ENCODE results near the gene SEC22A.

DNA sequence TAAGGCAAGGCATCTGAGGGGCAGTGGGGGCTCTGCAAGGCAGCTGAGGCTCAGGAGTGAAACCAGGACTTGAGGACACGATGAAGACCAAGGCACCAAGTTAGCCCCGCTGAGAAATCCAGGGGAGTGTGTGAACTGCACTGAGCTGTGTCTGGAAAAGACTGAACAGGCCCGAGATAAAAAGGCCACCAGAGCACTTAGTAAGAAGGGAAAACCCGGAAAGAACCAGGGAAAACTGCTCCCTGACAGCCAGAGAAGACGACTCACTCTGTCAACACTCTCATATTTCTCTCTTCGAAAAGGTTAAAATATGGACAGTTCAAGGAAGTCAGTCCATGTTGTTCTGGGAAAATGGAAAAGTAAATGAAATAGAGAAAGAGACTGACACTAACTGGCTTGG is 109.0 kb downstream of the SEC22A start:
- TF ChIP-seq CTCF (IDR thresholded peaks at IDR 0.05) (no peak), FOSL2 (IDR thresholded peaks at IDR 0.05; ENCODE audit: borderline replicate concordance, low read depth) (no peak), NRF1 (IDR thresholded peaks at IDR 0.05; ENCODE audit: low read depth, low read length) (no peak), SMC3 (IDR thresholded peaks at IDR 0.05; ENCODE audit: low read depth, low read length) (no peak), ELF1 (IDR thresholded peaks at IDR 0.05) (no peak), YY1 (IDR thresholded peaks at IDR 0.05; ENCODE audit: low read depth) (no peak), MXI1 (IDR thresholded peaks at IDR 0.05; ENCODE audit: low read depth, low read length) (no peak), POLR2AphosphoS5 (IDR thresholded peaks at IDR 0.05; ENCODE audit: low read depth, low read length) (no peak), REST (IDR thresholded peaks at IDR 0.05; ENCODE audit: low read depth, low read length) (no peak)
- TF ChIP-seq, protein P1, sequence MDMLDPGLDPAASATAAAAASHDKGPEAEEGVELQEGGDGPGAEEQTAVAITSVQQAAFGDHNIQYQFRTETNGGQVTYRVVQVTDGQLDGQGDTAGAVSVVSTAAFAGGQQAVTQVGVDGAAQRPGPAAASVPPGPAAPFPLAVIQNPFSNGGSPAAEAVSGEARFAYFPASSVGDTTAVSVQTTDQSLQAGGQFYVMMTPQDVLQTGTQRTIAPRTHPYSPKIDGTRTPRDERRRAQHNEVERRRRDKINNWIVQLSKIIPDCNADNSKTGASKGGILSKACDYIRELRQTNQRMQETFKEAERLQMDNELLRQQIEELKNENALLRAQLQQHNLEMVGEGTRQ (IDR thresholded peaks at IDR 0.05; ENCODE audit: borderline replicate concordance, low read depth, low read length), result no peak
- TF ChIP-seq, protein P2, sequence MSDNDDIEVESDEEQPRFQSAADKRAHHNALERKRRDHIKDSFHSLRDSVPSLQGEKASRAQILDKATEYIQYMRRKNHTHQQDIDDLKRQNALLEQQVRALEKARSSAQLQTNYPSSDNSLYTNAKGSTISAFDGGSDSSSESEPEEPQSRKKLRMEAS (IDR thresholded peaks at IDR 0.05; ENCODE audit: low read depth), result no peak

Measured in SK-N-SH (cell line).